Measurements from ENCODE around the gene GALR2. TPM values are rescaled to one million over a fixed set of nuclear protein-coding genes. Genes with fewer than 3 reads are reported as not detected.

The GALR2 gene
- total and polyA plus RNA-seq, 9 of the 15 experiments (the other 6 are each of a cell fraction or from before 2014, with no cell fraction given): 0.34 TPM; not detected in 8

GRCh38 chr17:76072148-76072858 lies 2.3 kb upstream of the GALR2 start, which contains the start of gene SRP68 (continued):
- TF ChIP-seq, protein P1, sequence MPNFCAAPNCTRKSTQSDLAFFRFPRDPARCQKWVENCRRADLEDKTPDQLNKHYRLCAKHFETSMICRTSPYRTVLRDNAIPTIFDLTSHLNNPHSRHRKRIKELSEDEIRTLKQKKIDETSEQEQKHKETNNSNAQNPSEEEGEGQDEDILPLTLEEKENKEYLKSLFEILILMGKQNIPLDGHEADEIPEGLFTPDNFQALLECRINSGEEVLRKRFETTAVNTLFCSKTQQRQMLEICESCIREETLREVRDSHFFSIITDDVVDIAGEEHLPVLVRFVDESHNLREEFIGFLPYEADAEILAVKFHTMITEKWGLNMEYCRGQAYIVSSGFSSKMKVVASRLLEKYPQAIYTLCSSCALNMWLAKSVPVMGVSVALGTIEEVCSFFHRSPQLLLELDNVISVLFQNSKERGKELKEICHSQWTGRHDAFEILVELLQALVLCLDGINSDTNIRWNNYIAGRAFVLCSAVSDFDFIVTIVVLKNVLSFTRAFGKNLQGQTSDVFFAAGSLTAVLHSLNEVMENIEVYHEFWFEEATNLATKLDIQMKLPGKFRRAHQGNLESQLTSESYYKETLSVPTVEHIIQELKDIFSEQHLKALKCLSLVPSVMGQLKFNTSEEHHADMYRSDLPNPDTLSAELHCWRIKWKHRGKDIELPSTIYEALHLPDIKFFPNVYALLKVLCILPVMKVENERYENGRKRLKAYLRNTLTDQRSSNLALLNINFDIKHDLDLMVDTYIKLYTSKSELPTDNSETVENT (CRISPR knock-in tag; IDR thresholded peaks at IDR 0.05): peak; percentile 65
- TF ChIP-seq ZNF592 (IDR thresholded peaks at IDR 0.05) (peak; percentile 59), MAZ (CRISPR knock-in tag; conservative IDR thresholded peaks at IDR 0.05 in 1 of 2, IDR thresholded peaks at IDR 0.05 in 1 of 2) (peak in 1 of 2 experiments; percentile 76; a peak in 3 of 4 replicates), ZNF143 (CRISPR knock-in tag; IDR thresholded peaks at IDR 0.05) (peak; percentile 77), ZNF12 (CRISPR knock-in tag; IDR thresholded peaks at IDR 0.05) (0 out of 2 replicates have a peak, but pooled peaks have one; percentile 74), ZBTB26 (CRISPR knock-in tag; IDR thresholded peaks at IDR 0.05) (0 out of 2 replicates have a peak, but pooled peaks have one; percentile 46), HDAC2 (IDR thresholded peaks at IDR 0.05) (no peak), DACH1 (IDR thresholded peaks at IDR 0.05; ENCODE audit: partially characterized antibody) (no peak), ZC3H8 (IDR thresholded peaks at IDR 0.05) (no peak), POLR2H (tag; IDR thresholded peaks at IDR 0.05; ENCODE audit: low read depth) (peak; percentile 87)
- TF ChIP-seq, protein P2, sequence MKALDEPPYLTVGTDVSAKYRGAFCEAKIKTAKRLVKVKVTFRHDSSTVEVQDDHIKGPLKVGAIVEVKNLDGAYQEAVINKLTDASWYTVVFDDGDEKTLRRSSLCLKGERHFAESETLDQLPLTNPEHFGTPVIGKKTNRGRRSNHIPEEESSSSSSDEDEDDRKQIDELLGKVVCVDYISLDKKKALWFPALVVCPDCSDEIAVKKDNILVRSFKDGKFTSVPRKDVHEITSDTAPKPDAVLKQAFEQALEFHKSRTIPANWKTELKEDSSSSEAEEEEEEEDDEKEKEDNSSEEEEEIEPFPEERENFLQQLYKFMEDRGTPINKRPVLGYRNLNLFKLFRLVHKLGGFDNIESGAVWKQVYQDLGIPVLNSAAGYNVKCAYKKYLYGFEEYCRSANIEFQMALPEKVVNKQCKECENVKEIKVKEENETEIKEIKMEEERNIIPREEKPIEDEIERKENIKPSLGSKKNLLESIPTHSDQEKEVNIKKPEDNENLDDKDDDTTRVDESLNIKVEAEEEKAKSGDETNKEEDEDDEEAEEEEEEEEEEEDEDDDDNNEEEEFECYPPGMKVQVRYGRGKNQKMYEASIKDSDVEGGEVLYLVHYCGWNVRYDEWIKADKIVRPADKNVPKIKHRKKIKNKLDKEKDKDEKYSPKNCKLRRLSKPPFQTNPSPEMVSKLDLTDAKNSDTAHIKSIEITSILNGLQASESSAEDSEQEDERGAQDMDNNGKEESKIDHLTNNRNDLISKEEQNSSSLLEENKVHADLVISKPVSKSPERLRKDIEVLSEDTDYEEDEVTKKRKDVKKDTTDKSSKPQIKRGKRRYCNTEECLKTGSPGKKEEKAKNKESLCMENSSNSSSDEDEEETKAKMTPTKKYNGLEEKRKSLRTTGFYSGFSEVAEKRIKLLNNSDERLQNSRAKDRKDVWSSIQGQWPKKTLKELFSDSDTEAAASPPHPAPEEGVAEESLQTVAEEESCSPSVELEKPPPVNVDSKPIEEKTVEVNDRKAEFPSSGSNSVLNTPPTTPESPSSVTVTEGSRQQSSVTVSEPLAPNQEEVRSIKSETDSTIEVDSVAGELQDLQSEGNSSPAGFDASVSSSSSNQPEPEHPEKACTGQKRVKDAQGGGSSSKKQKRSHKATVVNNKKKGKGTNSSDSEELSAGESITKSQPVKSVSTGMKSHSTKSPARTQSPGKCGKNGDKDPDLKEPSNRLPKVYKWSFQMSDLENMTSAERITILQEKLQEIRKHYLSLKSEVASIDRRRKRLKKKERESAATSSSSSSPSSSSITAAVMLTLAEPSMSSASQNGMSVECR (CRISPR knock-in tag; IDR thresholded peaks at IDR 0.05): peak; percentile 89
- TF ChIP-seq, protein P3, sequence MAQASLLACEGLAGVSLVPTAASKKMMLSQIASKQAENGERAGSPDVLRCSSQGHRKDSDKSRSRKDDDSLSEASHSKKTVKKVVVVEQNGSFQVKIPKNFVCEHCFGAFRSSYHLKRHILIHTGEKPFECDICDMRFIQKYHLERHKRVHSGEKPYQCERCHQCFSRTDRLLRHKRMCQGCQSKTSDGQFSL (CRISPR knock-in tag; IDR thresholded peaks at IDR 0.05): no peak
- TF ChIP-seq, protein P3 (tag; IDR thresholded peaks at IDR 0.05): no peak

All from K562 (cell line).